Skeletal muscle satellite cell (primary cell): ENCODE data around the gene CCDC32.
"Not testable (repeated sequence)": the region's sequence is repeated elsewhere in the genome, so short reads cannot be mapped to it uniquely, and the experiment has no call there.

Experiments
- H3K27me3 ChIP-seq: 2 replicates; pipeline ENCODE4 v1.7.0; 2013; ENCODE audit warnings: low read length; ENCODE audit not compliant: control insufficient read depth, insufficient read depth
- H3K36me3 ChIP-seq: 2 replicates; pipeline ENCODE4 v1.7.0; 2013; ENCODE audit warnings: mild to moderate bottlenecking, control low read depth, low read length; ENCODE audit not compliant: insufficient read depth
- H3K4me1 ChIP-seq: 2 replicates; pipeline ENCODE4 v1.7.0; 2013; ENCODE audit warnings: low read length; ENCODE audit not compliant: control insufficient read depth, insufficient read depth
- H3K4me2 ChIP-seq: 2 replicates; pipeline ENCODE4 v1.7.0; 2013; ENCODE audit warnings: mild to moderate bottlenecking, low read length
- H3K4me3 ChIP-seq: 2 replicates; pipeline ENCODE4 v1.7.0; 2013; ENCODE audit warnings: low read length
- H3K9ac ChIP-seq: 2 replicates; pipeline ENCODE4 v1.7.0; 2013; ENCODE audit warnings: mild to moderate bottlenecking, low read depth, low read length, moderate library complexity
- H3K9me3 ChIP-seq: replicated peaks from 2 replicates; pipeline ENCODE4 v1.7.0; 2013; ENCODE audit warnings: mild to moderate bottlenecking, control low read depth, low read length

CCDC32 gene

GRCh38 chr15:40593165-40593564 lies 28.3 kb upstream of the CCDC32 start:
- Histone ChIP-seq H3K36me3 (no peaks in the 10 kb centered on the region), H3K27me3 (no peaks in the 10 kb centered on the region), H3K9ac (no peak overlapping the region), H3K4me2 (peak overlapping the region; percentile 14), H3K4me1 (no peaks in the 10 kb centered on the region), H3K4me3 (no peak overlapping the region), H3K9me3 (no peaks in the 10 kb centered on the region)

- Histone ChIP-seq H3K27me3 (no peaks in the 10 kb centered on the region), H3K4me3 (no peak overlapping the region), H3K9ac (no peak overlapping the region)
These were observed 26.5 kb upstream of the CCDC32 start for GRCh38 chr15:40591389-40591788.

GRCh38 chr15:40590667-40591050 lies 25.8 kb upstream of the CCDC32 start:
- Histone ChIP-seq H3K36me3 (no peaks in the 10 kb centered on the region), H3K9me3 (no peaks in the 10 kb centered on the region), H3K27me3 (no peaks in the 10 kb centered on the region), H3K4me2 (no peak overlapping the region), H3K9ac (no peak overlapping the region), H3K4me1 (no peaks in the 10 kb centered on the region), H3K4me3 (no peak overlapping the region)

More at GRCh38 chr15:40591389-40591788, 26.5 kb upstream of the CCDC32 start:
- Histone ChIP-seq H3K4me2 (no peak overlapping the region), H3K4me1 (no peaks in the 10 kb centered on the region), H3K9me3 (no peaks in the 10 kb centered on the region), H3K36me3 (no peaks in the 10 kb centered on the region)

- Histone ChIP-seq H3K4me1 (no peaks in the 10 kb centered on the region), H3K4me3 (no peak overlapping the region), H3K9ac (no peak overlapping the region), H3K27me3 (peaks cover 3% of the 10 kb centered on the region), H3K36me3 (no peaks in the 10 kb centered on the region), H3K9me3 (no peaks in the 10 kb centered on the region), H3K4me2 (no peak overlapping the region)
These were observed 19.3 kb upstream of the CCDC32 start for GRCh38 chr15:40584191-40584590.

GRCh38 chr15:40582726-40583246 lies 17.9 kb upstream of the CCDC32 start:
- no peak overlapping the region for H3K9ac ChIP-seq

GRCh38 chr15:40581796-40582195 lies 17.0 kb upstream of the CCDC32 start:
- not testable (repeated sequence) for H3K9ac ChIP-seq, H3K36me3 ChIP-seq, H3K4me2 ChIP-seq, H3K4me1 ChIP-seq, H3K4me3 ChIP-seq, H3K9me3 ChIP-seq, H3K27me3 ChIP-seq

More at GRCh38 chr15:40582726-40583246, 17.9 kb upstream of the CCDC32 start:
- no peaks in the 10 kb centered on the region for H3K9me3 ChIP-seq
- H3K27me3 ChIP-seq, result peaks cover 3% of the 10 kb centered on the region
- H3K36me3 ChIP-seq, result no peaks in the 10 kb centered on the region
- no peaks in the 10 kb centered on the region for H3K4me1 ChIP-seq
- H3K4me3 ChIP-seq, result peak overlapping the region; percentile 10
- peak overlapping the region; percentile 74 for H3K4me2 ChIP-seq

GRCh38 chr15:40578892-40579291 lies 14.1 kb upstream of the CCDC32 start:
- no peaks in the 10 kb centered on the region for H3K9me3 ChIP-seq
- no peak overlapping the region for H3K4me2 ChIP-seq
- H3K4me1 ChIP-seq, result no peaks in the 10 kb centered on the region
- peaks cover 2% of the 10 kb centered on the region for H3K36me3 ChIP-seq
- H3K4me3 ChIP-seq, result no peak overlapping the region
- H3K27me3 ChIP-seq, result no peaks in the 10 kb centered on the region
- no peak overlapping the region for H3K9ac ChIP-seq

GRCh38 chr15:40576914-40577313 lies 12.1 kb upstream of the CCDC32 start:
- not testable (repeated sequence) for H3K9me3 ChIP-seq, H3K27me3 ChIP-seq, H3K4me1 ChIP-seq, H3K4me3 ChIP-seq, H3K4me2 ChIP-seq, H3K9ac ChIP-seq
- peaks cover 10% of the 10 kb centered on the region for H3K36me3 ChIP-seq

GRCh38 chr15:40575113-40575512 lies 10.3 kb upstream of the CCDC32 start:
- H3K27me3 ChIP-seq, result no peaks in the 10 kb centered on the region
- peaks cover 7% of the 10 kb centered on the region for H3K4me1 ChIP-seq
- H3K9ac ChIP-seq, result no peak overlapping the region
- no peaks in the 10 kb centered on the region for H3K9me3 ChIP-seq
- H3K36me3 ChIP-seq, result peaks cover 18% of the 10 kb centered on the region
- H3K4me3 ChIP-seq, result no peak overlapping the region
- H3K4me2 ChIP-seq, result no peak overlapping the region

GRCh38 chr15:40569129-40569953 lies 4.5 kb upstream of the CCDC32 start, which contains the start of gene RPUSD2:
TSS of gene RPUSD2 (plus strand) at chr15:40569299. CDS start at chr15:40569338, 39 bp downstream.
- peaks cover 18% of the 10 kb centered on the region for H3K36me3 ChIP-seq
- peak within 1 kb of the TSS; percentile 96 for H3K4me3 ChIP-seq
- peak within 1 kb of the TSS; percentile 89 for H3K9ac ChIP-seq
- H3K4me2 ChIP-seq, result peak within 1 kb of the TSS; percentile 90
- no peaks in the 10 kb centered on the region for H3K9me3 ChIP-seq
- no peaks in the 10 kb centered on the region for H3K27me3 ChIP-seq
- peaks cover 12% of the 10 kb centered on the region for H3K4me1 ChIP-seq

GRCh38 chr15:40567111-40567510 lies 2.3 kb upstream of the CCDC32 start:
- Histone ChIP-seq H3K27me3 (no peaks in the 10 kb centered on the region), H3K4me3 (no peak overlapping the region), H3K9ac (no peak overlapping the region), H3K36me3 (peaks cover 8% of the 10 kb centered on the region), H3K4me1 (peaks cover 16% of the 10 kb centered on the region), H3K4me2 (no peak overlapping the region), H3K9me3 (no peaks in the 10 kb centered on the region)
